ENCODE data around the gene RTKN. TPM values are rescaled to one million over a fixed set of nuclear protein-coding genes. Genes with fewer than 3 reads are reported as not detected.

The RTKN gene
- total and polyA plus RNA-seq, 2 of the 13 experiments (the other 11 are each of a cell fraction or from before 2014, with no cell fraction given) = 159 to 166 TPM

DNA sequence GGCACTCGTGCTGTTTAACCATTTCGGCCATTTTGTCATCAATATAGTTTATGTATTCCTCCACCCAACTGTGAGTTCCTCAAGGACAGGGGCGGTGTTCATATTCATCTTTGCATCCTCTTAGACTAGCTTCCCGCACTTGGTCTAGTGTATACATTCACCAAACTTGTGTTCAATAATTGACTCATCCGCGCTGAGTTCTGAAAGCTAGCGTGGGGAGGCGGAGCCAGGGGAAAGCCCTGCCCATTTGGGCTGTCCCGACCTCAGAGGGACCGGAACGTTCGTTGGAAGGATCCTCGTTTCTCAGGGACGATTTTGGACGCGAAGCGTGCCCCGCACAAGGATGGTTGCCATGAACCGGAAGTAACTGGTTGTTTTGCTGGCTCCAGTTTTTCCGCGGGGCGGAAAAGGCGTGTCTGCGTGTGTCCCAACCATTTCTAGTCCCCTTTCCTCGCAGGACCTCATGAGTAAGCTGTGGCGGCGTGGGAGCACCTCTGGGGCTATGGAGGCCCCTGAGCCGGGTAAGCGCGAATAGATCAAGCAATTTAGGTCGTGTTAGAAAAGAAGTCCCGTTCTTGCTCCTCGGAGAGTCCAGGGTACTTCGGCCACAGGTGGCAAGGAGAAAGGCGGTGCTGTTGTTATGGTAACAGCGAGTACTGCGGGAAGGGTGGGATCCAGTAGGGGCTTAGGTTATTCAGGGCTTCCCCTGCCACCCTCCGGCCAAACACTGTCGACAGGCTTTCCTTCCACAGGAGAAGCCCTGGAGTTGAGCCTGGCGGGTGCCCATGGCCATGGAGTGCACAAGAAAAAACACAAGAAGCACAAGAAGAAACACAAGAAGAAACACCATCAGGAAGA is 13.1 kb upstream of the RTKN start, which contains the start of gene INO80B (continued):
- TF ChIP-seq PHF21A (CRISPR knock-in tag; IDR thresholded peaks at IDR 0.05) = peak; percentile 70
- peak; percentile 61 for TF ChIP-seq ZNF781 (CRISPR knock-in tag; IDR thresholded peaks at IDR 0.05; ENCODE audit: borderline replicate concordance, not compliant biosample characterization)
- TF ChIP-seq, protein P1, sequence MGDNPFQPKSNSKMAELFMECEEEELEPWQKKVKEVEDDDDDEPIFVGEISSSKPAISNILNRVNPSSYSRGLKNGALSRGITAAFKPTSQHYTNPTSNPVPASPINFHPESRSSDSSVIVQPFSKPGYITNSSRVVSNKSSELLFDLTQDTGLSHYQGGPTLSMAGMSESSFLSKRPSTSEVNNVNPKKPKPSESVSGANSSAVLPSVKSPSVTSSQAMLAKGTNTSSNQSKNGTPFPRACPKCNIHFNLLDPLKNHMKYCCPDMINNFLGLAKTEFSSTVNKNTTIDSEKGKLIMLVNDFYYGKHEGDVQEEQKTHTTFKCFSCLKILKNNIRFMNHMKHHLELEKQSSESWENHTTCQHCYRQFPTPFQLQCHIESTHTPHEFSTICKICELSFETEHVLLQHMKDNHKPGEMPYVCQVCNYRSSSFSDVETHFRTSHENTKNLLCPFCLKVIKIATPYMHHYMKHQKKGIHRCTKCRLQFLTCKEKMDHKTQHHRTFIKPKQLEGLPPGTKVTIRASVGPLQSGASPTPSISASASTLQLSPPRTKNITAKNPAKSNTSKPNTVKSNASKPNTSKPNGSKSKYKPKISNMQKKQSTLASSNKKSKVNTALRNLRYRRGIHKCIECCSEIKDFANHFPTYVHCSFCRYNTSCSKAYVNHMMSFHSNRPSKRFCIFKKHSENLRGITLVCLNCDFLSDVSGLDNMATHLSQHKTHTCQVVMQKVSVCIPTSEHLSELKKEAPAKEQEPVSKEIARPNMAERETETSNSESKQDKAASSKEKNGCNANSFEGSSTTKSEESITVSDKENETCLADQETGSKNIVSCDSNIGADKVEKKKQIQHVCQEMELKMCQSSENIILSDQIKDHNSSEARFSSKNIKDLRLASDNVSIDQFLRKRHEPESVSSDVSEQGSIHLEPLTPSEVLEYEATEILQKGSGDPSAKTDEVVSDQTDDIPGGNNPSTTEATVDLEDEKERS (CRISPR knock-in tag; IDR thresholded peaks at IDR 0.05) = peak; percentile 91; the same call in 1 of the 2 replicates
- TF ChIP-seq GABPB1 (CRISPR knock-in tag; IDR thresholded peaks at IDR 0.05) = peak; percentile 99
- peak; percentile 89 for TF ChIP-seq ETV5 (CRISPR knock-in tag; IDR thresholded peaks at IDR 0.05; ENCODE audit: borderline replicate concordance)
- no peak for TF ChIP-seq ZNF737 (CRISPR knock-in tag; IDR thresholded peaks at IDR 0.05; ENCODE audit: borderline replicate concordance)
- TF ChIP-seq NKX3-1 (CRISPR knock-in tag; IDR thresholded peaks at IDR 0.05) = no peak
- TF ChIP-seq ELF1 (CRISPR knock-in tag; IDR thresholded peaks at IDR 0.05) = peak; percentile 99
- TF ChIP-seq ZNF672 (CRISPR knock-in tag; IDR thresholded peaks at IDR 0.05) = no peak
- TF ChIP-seq, protein P2, sequence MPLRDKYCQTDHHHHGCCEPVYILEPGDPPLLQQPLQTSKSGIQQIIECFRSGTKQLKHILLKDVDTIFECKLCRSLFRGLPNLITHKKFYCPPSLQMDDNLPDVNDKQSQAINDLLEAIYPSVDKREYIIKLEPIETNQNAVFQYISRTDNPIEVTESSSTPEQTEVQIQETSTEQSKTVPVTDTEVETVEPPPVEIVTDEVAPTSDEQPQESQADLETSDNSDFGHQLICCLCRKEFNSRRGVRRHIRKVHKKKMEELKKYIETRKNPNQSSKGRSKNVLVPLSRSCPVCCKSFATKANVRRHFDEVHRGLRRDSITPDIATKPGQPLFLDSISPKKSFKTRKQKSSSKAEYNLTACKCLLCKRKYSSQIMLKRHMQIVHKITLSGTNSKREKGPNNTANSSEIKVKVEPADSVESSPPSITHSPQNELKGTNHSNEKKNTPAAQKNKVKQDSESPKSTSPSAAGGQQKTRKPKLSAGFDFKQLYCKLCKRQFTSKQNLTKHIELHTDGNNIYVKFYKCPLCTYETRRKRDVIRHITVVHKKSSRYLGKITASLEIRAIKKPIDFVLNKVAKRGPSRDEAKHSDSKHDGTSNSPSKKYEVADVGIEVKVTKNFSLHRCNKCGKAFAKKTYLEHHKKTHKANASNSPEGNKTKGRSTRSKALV (CRISPR knock-in tag; IDR thresholded peaks at IDR 0.05) = no peak
- TF ChIP-seq, protein P3, sequence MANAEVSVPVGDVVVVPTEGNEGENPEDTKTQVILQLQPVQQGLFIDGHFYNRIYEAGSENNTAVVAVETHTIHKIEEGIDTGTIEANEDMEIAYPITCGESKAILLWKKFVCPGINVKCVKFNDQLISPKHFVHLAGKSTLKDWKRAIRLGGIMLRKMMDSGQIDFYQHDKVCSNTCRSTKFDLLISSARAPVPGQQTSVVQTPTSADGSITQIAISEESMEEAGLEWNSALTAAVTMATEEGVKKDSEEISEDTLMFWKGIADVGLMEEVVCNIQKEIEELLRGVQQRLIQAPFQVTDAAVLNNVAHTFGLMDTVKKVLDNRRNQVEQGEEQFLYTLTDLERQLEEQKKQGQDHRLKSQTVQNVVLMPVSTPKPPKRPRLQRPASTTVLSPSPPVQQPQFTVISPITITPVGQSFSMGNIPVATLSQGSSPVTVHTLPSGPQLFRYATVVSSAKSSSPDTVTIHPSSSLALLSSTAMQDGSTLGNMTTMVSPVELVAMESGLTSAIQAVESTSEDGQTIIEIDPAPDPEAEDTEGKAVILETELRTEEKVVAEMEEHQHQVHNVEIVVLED (CRISPR knock-in tag; IDR thresholded peaks at IDR 0.05; ENCODE audit: borderline replicate concordance) = peak; percentile 95
- peak; percentile 95 for TF ChIP-seq ARID2 (CRISPR knock-in tag; IDR thresholded peaks at IDR 0.05; ENCODE audit: borderline replicate concordance)
- TF ChIP-seq KMT2A (CRISPR knock-in tag; IDR thresholded peaks at IDR 0.05) = peak; percentile 89
- peak; percentile 62 for TF ChIP-seq ZNF12 (CRISPR knock-in tag; IDR thresholded peaks at IDR 0.05)
- 0 out of 2 replicates have a peak, but pooled peaks have one; percentile 64 for TF ChIP-seq JUN (CRISPR knock-in tag; IDR thresholded peaks at IDR 0.05)
- TF ChIP-seq MIXL1 (CRISPR knock-in tag; IDR thresholded peaks at IDR 0.05) = peak; percentile 96
- TF ChIP-seq ZNF720 (CRISPR knock-in tag; IDR thresholded peaks at IDR 0.05) = 0 out of 2 replicates have a peak, but pooled peaks have one; percentile 46
- no peak for TF ChIP-seq ZNF33A (CRISPR knock-in tag; IDR thresholded peaks at IDR 0.05; ENCODE audit: borderline replicate concordance)
- TF ChIP-seq, protein P4, sequence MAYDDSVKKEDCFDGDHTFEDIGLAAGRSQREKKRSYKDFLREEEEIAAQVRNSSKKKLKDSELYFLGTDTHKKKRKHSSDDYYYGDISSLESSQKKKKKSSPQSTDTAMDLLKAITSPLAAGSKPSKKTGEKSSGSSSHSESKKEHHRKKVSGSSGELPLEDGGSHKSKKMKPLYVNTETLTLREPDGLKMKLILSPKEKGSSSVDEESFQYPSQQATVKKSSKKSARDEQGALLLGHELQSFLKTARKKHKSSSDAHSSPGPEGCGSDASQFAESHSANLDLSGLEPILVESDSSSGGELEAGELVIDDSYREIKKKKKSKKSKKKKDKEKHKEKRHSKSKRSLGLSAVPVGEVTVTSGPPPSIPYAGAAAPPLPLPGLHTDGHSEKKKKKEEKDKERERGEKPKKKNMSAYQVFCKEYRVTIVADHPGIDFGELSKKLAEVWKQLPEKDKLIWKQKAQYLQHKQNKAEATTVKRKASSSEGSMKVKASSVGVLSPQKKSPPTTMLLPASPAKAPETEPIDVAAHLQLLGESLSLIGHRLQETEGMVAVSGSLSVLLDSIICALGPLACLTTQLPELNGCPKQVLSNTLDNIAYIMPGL (CRISPR knock-in tag; IDR thresholded peaks at IDR 0.05; ENCODE audit: borderline replicate concordance in 1 of 2, low read depth in 1 of 2) = peak; percentile 89 to 93
- no peak for TF ChIP-seq TCF12 (IDR thresholded peaks at IDR 0.05)
- TF ChIP-seq TCF12 (CRISPR knock-in tag; IDR thresholded peaks at IDR 0.05) = no peak
